ENCODE measurements around the gene LUZP2.

Gene LUZP2

DNA sequence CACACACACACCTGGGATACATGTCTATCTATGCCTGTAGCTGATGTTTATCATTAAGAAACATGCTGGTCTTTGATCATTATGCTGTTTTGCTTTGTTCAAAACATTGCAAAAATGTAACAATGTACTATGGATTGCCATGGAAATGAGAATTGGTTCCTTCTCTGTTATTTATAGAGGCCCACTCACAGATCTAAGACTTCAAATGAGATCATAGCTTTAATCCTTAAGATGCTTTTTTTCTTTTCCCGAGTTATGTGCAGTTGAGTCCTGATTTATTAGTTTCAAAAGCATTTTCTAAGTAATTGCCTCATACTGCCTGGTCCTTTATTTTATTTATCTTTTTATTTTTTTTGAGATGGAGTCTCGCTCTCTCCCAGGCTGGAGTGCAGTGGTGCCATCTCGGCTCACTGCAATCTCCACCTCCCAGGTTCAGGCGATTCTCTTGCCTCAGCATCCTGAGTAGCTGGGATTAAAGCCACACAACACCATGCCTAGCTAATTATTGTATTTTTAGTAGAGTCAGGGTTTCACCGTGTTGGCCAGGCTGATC, 131.4 kb downstream of the LUZP2 start:
- TF ChIP-seq GATA3 (IDR thresholded peaks at IDR 0.05; ENCODE audit: low read depth, low read length) (no peak), GATA2 (IDR thresholded peaks at IDR 0.05; ENCODE audit: low read depth, low read length) (no peak)

DNA sequence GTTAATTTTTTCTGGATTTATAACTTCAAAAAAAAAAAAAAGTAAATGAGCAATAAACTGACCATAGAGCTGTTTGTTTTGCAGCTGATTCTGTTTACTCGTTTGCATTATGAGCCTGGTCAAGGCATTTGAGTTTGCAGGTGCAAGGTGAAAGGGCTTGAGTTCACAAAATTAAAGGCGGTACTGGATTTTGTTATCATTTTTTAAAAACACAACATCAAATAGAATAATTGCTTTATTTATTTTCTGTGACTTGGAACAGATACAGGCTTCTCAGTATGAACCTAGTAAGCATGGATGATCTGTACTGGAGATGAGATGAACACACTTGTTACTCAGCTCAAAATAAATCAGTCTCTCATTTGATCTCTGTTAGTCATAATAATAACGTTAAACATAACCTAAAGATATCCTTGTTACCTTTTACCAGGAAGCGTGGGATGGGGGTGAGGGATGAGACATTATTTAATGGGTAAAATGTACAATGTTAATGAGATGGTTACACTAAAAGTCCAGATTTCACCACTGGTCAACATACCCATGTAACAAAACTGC, 137.8 kb downstream of the LUZP2 start:
- TF ChIP-seq GATA3 (IDR thresholded peaks at IDR 0.05; ENCODE audit: low read depth, low read length) (no peak), GATA2 (IDR thresholded peaks at IDR 0.05; ENCODE audit: low read depth, low read length) (no peak)

DNA sequence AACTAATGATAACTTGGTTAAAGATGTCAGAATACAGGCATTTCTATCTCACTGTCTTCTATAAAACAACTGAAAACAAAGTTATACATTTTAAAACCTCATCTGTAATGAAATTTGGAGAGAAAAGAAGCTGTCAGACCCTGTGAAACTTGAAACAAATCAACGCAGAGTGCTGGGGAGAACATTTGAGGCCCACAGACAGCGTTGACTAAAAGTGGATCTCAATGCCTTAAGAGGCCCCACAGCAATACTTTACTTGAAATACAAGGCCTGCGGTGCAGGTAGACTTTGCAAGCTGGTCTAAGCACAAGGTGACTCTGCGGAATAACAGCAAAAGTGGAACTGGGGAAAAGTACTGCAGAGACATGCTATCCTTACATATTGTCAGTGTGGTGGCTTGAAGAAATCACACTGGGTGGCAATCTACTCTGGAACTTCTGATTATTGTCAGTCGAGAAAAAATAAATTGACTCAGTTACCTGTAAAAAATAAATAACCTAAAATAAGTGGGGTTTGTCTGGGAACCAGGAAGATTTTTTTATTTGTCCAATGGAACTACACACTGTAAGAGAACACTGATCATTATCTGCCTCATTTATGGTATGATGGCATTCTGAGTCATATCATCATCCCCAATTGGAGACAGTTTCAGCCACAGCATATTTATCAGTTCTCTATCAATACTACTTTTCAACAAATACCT, 138.9 kb downstream of the LUZP2 start:
- TF ChIP-seq GATA2 (IDR thresholded peaks at IDR 0.05; ENCODE audit: low read depth, low read length), result no peak
- TF ChIP-seq GATA3 (IDR thresholded peaks at IDR 0.05; ENCODE audit: low read depth, low read length), result no peak

DNA sequence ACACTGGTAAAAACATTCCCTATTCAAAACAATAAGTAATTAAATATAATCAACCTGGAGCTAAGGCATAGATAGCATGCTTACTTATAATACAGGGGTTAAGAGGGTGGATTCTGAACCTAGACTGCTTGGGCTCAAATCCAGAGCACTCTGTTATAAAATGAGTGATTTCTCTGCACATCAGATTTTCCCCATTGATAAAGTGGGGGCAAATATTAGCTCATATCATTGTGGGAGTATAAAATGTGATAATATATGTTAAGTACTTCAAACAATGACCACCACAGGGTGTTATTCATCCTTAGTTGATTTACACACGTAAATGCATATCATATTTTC, 139.4 kb downstream of the LUZP2 start:
- no peak for TF ChIP-seq GATA2 (IDR thresholded peaks at IDR 0.05; ENCODE audit: low read depth, low read length)
- TF ChIP-seq GATA3 (IDR thresholded peaks at IDR 0.05; ENCODE audit: low read depth, low read length), result no peak

DNA sequence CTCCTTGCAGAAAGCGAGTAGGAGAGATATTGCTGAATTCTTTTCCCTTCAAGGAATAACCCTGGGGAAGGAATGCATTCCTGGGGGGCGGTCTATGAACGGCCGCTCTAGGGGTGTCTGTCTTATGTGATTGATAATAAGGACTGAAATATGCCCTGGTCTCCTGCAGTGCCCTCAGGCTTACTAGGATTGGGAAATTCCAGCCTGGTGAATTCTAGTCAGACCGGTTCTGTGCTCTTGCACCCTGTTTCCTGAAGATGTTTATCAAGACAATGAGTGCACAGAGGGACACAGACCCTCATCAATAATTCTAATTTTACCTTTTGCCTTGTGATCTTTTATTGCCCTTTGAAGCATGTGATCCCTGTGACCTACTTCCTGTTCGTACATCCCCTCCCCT, 140.7 kb downstream of the LUZP2 start:
- TF ChIP-seq GATA3 (IDR thresholded peaks at IDR 0.05; ENCODE audit: low read depth, low read length) (no peak), GATA2 (IDR thresholded peaks at IDR 0.05; ENCODE audit: low read depth, low read length) (no peak)

DNA sequence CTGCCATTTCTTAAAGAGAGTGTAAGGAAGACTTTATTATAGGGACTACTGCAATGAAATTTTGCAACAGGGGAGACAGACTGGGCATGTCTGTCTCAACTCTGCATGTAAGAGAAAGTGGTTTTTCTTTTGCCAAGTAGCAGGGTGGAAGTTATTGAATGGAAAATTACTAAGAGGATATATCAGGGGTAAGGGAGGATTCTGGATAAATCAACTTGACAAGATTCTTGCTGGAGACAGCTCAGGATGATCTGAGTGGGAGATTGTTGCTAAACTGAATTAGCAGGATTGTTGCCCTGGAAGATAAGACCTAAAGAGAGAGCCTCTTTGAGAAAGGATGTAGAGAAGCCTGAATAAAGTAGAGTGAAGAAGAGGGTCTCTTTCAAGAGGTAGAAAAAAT, 145.8 kb downstream of the LUZP2 start:
- TF ChIP-seq GATA2 (IDR thresholded peaks at IDR 0.05; ENCODE audit: low read depth, low read length) (no peak), GATA3 (IDR thresholded peaks at IDR 0.05; ENCODE audit: low read depth, low read length) (no peak)

DNA sequence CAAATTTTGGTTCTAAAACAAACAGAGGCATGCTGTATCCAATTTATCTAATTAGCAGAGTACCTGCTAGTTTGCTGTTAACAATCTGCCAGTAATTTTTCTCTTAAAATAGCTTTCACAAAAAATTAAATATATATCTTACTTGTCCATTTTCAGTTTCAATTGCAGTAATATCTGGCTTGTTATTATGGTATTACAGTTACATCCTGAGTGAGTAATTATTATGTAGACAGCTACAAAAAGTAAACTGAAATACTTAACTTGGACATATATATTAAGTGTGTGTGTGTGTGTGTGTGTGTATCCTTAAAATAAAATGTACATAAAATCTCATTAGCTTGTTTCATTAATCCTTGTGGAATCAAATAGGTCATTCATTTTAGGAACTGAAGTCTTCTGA, 148.7 kb downstream of the LUZP2 start:
- TF ChIP-seq GATA3 (IDR thresholded peaks at IDR 0.05; ENCODE audit: low read depth, low read length), result no peak
- TF ChIP-seq GATA2 (IDR thresholded peaks at IDR 0.05; ENCODE audit: low read depth, low read length), result no peak

DNA sequence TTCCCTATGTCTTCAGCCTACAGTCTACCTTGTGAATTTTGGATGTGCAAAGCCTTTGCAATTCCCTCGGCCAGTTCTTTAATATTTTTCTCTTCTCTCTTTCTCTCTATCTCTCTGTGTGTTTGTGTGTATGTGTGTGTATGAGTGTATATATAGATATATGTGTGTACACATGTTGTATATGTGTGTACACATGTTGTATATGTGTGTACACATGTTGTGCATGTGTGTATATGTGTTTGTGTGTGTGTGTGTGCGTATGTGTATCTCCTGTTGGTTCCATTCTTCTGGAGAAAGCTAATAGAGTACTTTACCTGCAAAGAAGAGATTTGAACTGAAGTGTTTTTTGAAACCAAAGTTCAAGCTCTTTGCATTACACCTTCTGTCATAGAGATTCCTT, 155.0 kb downstream of the LUZP2 start:
- no peak for TF ChIP-seq GATA2 (IDR thresholded peaks at IDR 0.05; ENCODE audit: low read depth, low read length)
- no peak for TF ChIP-seq GATA3 (IDR thresholded peaks at IDR 0.05; ENCODE audit: low read depth, low read length)

DNA sequence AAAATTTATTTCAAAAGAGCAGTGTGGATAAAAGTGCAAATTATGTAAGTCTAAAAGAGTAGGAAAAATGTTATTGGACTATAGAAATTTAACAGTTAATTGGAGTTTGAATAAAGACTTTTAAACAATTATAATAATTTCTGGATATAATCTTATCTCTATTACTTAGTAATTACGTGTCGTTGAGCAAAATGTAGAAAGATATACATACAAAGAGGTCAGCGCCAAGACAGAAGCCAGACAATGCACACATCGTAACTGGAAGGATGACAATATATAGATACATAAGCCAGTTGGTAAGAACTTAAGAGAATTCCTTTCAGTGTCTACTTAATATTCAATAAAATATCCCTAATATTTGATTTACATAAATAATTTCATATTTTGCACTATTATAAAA, 157.0 kb downstream of the LUZP2 start:
- no peak for TF ChIP-seq GATA3 (IDR thresholded peaks at IDR 0.05; ENCODE audit: low read depth, low read length)
- TF ChIP-seq GATA2 (IDR thresholded peaks at IDR 0.05; ENCODE audit: low read depth, low read length), result no peak

DNA sequence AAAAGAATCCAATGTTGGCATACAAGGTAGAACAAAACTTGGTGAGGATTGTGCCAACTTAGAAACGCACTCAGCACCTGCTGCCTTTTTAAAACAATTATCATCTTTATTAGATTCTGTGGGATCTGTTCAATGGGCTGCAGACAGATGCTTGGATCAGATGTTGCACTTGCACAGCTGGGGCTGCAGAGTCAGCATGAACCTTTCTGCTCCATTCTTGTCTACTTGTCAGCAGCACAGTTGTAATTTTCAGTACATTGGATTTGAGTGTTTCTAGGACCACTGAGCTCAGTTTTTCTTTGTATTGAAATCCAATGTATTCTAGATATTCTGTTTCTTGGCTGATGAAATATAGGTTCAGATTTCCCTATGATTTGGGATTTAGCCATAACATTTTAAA, 164.5 kb downstream of the LUZP2 start:
- TF ChIP-seq GATA2 (IDR thresholded peaks at IDR 0.05; ENCODE audit: low read depth, low read length) (no peak), GATA3 (IDR thresholded peaks at IDR 0.05; ENCODE audit: low read depth, low read length) (no peak)

DNA sequence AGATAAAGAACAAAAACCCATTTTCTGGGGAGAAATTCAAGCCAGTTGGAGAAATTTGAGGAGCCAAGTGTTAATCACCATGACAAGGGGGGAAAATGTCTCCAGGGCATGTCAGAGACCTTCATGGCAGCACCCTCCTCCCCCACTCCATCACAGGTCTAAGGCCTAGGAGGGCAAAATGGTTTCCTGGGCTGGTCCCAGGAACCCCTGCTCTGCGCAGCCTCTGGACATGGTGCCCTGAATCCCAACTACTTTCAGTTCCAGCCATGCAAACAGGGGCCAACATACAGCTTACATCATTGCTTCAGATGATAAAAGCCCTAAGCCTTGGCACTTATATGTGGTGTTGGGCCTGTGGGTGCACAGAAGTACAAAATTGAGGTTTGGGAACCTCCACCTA, 167.5 kb downstream of the LUZP2 start:
- no peak for TF ChIP-seq GATA3 (IDR thresholded peaks at IDR 0.05; ENCODE audit: low read depth, low read length)
- TF ChIP-seq GATA2 (IDR thresholded peaks at IDR 0.05; ENCODE audit: low read depth, low read length), result no peak

DNA sequence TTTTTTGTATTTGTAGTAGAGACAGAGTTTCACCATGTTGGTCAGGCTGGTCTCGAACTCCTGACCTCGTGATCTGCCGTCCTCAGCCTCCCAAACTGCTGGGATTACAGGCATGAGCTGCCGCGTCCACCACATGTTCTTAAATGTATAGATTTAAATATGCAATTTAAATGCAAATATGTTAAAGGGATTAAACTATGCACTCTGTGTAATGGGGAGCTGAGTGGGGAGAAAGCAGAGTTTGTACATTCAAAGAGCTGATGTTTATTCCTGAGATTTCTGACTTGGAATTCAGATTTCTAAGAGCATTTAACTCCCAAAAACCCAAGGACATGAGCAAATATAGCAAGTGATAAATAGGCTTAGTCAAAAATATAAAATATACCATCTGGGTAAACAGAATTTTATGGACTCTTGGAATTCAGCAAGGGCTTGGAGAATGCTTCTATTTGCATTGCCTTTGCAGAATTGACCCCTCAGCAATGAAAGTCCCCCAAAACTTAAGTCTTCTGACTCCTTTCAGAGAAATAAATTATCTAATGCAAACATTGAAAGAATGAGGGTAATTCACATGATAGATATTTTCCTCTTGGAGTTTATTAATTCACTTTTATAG, 170.6 kb downstream of the LUZP2 start:
- no peak for TF ChIP-seq GATA3 (IDR thresholded peaks at IDR 0.05; ENCODE audit: low read depth, low read length)
- no peak for TF ChIP-seq GATA2 (IDR thresholded peaks at IDR 0.05; ENCODE audit: low read depth, low read length)

DNA sequence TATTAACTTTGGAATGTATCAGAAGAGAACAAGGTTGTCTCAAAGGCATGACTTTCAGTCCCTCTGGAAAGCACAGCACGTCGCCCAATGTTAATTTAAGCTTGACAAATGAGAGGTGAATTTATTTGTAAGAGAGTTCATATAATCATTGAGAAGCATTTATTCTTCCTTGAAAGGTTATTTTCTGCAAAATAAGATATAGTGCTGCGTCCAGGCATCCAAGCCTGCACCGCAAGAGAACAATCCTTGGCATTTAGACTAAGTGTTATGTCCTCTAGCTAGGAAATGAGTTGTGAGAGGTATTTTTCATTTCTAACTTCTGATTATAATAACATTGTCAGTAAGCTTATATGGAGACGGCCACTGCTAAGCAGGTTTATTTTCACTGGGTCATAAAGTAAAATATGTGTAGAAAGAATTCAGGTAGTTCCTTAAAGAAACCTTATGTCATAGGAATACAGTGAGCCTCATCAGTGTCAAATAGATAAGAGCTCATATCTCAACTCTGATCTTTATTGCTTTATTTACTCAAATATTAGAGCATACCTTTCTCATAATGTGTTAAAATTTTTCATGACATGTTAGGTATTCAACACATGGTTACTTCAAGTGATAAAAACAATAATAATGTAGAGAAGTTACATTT, 182.0 kb downstream of the LUZP2 start:
- TF ChIP-seq GATA2 (IDR thresholded peaks at IDR 0.05; ENCODE audit: low read depth, low read length) (no peak), GATA3 (IDR thresholded peaks at IDR 0.05; ENCODE audit: low read depth, low read length) (no peak)

DNA sequence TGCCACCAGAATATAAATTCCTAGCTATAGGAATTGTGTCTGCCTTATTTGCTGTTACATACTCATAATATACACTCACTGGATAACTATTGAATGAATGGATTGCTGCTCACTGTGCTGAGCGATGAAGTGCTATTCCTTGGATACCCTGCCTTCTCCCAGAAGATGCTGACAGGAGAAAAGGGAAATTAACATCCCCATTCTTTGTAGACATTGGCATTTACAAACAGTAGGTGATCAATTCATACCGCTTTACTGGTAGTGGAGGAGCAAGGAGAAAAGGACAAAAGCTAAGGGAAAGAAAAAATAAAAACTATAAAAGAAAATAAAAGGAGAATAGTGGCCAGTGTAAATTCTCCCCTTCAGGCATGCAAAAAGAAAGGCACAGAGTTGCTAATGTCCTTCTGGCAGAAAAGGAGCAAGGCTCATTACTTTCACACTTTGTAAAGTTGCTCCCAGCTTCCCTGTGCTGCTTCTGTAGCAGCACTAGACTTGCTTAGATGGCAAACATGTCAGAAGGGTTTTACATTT, 183.0 kb downstream of the LUZP2 start:
- no peak for TF ChIP-seq GATA2 (IDR thresholded peaks at IDR 0.05; ENCODE audit: low read depth, low read length)
- no peak for TF ChIP-seq GATA3 (IDR thresholded peaks at IDR 0.05; ENCODE audit: low read depth, low read length)
